ENCODE data around the gene PRLR.

PRLR gene

GRCh38 chr5:35172533-35172932 lies 57.8 kb downstream of the PRLR start:
- H3K27ac ChIP-seq: no peak overlapping the region
- no peak for TF ChIP-seq CTCF (IDR thresholded peaks at IDR 0.05)
- no peak for DNase-seq (ENCODE audit: low spot score)

GRCh38 chr5:35171991-35172390 lies 58.3 kb downstream of the PRLR start:
- Histone ChIP-seq H3K27ac (no peak overlapping the region), H3K4me3 (no peak overlapping the region)
- no peak for TF ChIP-seq CTCF (IDR thresholded peaks at IDR 0.05)
- no peak for DNase-seq (ENCODE audit: low spot score)

More at GRCh38 chr5:35172533-35172932, 57.8 kb downstream of the PRLR start:
- H3K4me3 ChIP-seq: no peak overlapping the region

GRCh38 chr5:35171078-35171477 lies 59.2 kb downstream of the PRLR start:
- no peak for DNase-seq (ENCODE audit: low spot score)
- Histone ChIP-seq H3K4me3 (no peak overlapping the region), H3K27ac (no peak overlapping the region)
- no peak for TF ChIP-seq CTCF (IDR thresholded peaks at IDR 0.05)

GRCh38 chr5:35166043-35166442 lies 64.2 kb downstream of the PRLR start:
- no peak for TF ChIP-seq CTCF (IDR thresholded peaks at IDR 0.05)
- no peak for DNase-seq (ENCODE audit: low spot score)
- no peak overlapping the region for H3K27ac ChIP-seq
- no peak overlapping the region for H3K4me3 ChIP-seq

GRCh38 chr5:35164860-35165542 lies 65.3 kb downstream of the PRLR start:
- no peak for DNase-seq (ENCODE audit: low spot score)
- no peak overlapping the region for H3K27ac ChIP-seq
- no peak overlapping the region for H3K4me3 ChIP-seq
- no peak for TF ChIP-seq CTCF (IDR thresholded peaks at IDR 0.05)

- Histone ChIP-seq H3K4me3 (no peak overlapping the region), H3K27ac (no peak overlapping the region)
- no peak for DNase-seq (ENCODE audit: low spot score)
- no peak for TF ChIP-seq CTCF (IDR thresholded peaks at IDR 0.05)
These were observed 66.6 kb downstream of the PRLR start for GRCh38 chr5:35163710-35164033.

GRCh38 chr5:35162848-35163709 lies 67.2 kb downstream of the PRLR start:
- no peak for DNase-seq (ENCODE audit: low spot score)
- Histone ChIP-seq H3K4me3 (no peak overlapping the region), H3K27ac (no peak overlapping the region)
- TF ChIP-seq CTCF (IDR thresholded peaks at IDR 0.05): no peak

Data from coronary artery (tissue), 2 donors.